Measurements from ENCODE around the gene OR4S2.

The OR4S2 gene, protein sequence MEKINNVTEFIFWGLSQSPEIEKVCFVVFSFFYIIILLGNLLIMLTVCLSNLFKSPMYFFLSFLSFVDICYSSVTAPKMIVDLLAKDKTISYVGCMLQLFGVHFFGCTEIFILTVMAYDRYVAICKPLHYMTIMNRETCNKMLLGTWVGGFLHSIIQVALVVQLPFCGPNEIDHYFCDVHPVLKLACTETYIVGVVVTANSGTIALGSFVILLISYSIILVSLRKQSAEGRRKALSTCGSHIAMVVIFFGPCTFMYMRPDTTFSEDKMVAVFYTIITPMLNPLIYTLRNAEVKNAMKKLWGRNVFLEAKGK
- 0 to 1.1 (median 0) reads per million in 17 experiments for total RNA-seq

DNA sequence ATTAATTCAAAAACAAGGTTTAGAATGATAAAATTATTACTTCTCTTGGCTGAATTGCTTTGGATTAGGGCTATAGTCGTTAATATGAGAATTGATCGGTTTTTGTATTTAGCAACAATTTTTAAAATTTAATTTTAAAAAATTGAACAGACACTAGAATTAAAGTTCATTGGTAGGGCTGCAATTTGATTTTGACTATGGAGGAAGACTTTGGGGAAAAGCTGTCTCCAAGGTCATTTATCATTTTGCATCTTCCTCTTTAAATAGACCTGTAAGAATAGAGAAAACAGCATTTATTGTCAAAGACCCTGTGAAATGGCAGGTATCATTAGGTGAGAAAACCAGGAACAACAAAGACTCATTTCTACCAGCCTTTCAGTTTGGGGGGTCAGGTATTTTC lies at the start of gene OR4S2:
OR4S2 (plus strand) TSS at position 301 of the 400 bp plus-strand sequence. CDS start 2,577 bp downstream, outside the sequence.
- DNase-seq, result no peak

DNA sequence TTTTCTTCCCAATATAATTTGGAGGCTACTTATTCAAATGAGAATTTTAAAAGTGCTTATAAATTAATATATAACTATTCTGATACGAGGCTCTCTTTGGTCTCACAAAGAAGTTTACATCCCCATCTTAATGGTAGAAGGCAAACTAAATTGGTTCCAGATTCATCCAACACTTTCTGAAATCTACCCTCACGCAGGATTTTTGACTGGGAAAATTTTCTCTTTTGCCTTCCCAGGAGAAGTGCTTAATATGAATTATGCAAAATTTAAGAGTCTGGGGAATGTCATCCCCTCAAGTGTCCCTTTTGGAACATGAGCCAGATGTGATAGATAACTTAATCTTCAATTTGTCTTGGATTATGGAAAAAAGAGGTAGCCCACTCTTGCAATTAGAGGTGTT lies 40.6 kb upstream of the OR4S2 start, which contains the start of gene OR4C11:
OR4C11 (minus strand) TSS at position 101 of the 400 bp plus-strand sequence. CDS start 3,272 bp downstream, outside the sequence.
- DNase-seq, result no peak

DNA sequence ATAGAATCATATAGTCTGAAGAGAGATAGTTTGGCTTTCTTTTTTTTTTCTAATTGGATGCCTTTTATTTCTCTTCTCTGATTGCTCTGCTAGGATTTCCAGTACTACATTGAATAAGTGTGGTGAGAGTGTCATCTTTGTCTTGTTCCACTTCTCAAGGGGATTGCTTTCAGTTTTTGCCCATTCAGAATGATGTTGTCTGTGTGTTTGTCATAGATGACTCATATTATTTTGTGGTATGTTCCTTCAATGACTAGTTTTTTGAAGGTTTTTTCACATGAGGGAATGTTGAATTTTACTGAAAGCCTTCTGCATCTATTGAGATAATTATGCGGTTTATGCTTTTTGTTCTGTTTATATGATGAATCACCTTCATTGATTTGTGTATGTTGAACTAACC lies 23.6 kb upstream of the OR4S2 start:
- no peak for DNase-seq

DNA sequence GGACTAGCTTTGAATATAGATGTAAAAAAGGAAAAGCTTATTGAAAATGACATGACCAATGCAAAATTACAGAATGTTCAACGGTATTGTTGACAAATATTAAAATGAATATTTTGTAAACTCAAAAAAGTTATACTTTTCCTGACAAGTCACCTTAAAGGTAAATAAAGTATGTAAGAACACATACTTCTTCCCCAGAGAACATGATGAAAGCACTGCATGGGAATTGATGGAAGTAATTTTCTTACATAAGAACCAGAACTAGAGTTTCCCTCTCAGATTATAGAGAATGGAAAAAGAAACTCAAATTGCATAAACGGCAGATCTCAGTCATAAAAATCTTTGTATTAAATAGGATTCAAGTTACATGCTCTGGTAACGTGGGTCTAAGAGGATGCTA lies 13.3 kb upstream of the OR4S2 start, which contains the start of gene OR4P4:
OR4P4 (plus strand) TSS at position 301 of the 400 bp plus-strand sequence.
- no peak for DNase-seq

DNA sequence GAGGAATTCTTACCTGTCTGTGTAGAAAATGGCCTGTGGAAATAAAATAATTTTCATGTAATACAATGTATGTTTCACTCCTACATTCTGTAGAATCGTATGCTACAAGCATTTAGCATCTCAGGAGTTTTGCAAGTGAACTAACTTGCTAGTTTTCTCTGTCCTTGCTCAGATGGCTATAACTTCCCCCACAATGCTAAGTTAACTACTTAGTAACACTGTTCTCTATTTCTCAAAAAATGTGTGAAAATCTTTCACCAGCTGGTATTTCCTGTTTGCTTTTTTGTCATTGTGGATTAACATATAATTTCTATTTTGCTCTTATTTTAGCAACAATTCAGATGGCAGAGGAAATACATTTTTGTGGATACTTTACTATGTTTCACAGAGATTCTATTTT lies 4.4 kb downstream of the OR4S2 start:
- DNase-seq, result no peak

DNA sequence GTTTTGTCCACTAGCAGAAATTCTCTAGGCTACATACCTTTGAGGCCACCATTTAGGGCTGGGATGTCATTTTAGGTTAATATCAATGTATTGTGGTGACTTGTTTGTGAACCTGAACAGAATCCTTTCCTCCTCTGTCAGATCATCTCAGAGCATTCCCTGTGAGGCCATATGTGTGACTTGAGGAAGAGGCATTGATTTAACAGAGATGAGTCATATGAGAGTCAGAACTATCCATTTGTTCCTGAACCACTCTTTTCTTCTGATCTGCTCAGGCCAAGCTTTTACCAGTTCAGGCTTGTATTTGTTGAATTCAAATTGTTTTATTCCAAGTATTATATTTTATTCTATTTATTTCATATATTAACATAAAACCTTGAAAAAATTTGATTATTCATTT lies 7.0 kb downstream of the OR4S2 start:
- DNase-seq, result no peak

DNA sequence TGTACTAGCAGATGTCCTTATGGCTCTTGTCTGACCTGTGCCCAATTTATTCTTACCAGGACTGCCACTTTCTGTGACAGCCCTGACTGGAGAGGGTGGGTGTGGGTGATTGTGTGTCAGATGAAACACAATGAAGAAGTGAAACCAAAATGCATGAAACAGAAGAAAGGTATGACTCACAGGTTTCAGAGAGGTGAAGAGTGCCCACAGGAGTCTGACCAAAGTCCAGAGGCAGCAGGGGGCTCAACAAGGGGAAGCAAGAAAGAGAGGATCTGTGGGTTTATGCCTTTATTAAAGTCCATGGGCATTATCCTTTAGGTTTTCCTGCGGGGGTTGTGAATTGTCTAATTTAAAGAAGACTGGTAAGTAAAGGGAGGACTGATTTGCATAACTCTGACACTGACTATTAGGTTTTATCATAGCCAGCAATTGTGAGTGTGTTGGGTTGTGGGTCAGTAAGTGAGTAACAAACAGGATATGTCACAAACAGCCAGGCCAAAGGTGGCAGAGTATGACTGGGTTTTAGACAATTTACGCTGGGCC lies 10.0 kb downstream of the OR4S2 start:
- no peak for DNase-seq

DNA sequence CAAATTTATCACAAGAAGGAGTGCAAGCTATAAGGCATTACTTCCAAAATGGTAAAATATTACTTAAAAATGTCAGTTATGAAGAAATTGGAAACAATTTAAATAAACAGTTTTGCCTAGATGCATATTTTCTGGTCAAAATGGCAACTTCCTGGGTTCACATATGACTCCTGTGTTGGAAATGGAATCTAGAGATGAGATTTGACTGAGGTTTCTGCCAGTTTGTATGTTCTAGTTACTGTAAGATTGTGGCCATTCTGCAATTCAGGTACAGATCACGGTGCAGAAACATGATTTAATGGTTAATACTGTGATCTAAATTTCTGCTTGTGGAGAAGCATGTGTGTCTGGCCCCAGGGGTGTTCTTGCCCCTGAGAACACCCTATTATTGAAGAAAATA lies 10.5 kb downstream of the OR4S2 start:
- no peak for DNase-seq

DNA sequence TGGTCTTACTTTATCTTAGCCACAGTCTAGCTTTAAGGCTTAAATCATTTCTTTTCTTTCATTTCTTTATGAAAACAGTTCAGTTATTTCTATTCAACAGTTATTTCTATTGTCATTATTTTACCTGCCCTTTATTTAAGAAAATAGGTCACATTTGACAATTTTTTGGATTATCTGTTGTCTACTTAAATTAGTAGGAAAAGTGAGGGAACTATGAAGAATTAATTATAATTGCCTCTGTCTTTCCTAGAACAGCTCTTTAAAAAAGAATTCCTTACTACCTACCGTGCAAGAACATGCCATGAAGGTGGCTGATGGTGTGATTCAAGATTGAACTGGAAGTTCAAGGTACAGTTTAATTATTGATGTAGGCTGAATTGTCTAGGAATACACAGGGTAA lies 13.8 kb downstream of the OR4S2 start, which contains the start of gene OR4C6:
OR4C6 (plus strand) TSS at position 301 of the 400 bp plus-strand sequence. CDS start 2,966 bp downstream, outside the sequence.
- DNase-seq, result no peak

DNA sequence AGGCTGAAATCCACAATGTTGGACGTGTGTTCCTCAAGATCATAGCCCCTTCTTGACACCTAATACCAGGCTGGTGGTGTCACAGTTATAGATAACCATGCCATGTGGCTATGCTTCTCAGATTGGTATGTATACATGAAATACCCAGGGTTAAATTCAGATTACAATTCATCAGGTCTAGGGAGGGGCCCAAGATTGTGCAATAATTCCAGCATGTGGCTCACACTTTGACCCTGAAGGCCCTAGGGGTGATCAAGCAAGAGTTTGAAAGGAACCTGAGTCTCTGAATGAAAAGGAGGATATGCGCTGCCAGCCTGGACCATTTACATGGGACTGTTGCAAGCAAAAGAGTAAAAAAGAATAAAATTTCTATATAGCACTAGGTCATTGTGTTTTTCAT lies 21.2 kb downstream of the OR4S2 start:
- no peak for DNase-seq

DNA sequence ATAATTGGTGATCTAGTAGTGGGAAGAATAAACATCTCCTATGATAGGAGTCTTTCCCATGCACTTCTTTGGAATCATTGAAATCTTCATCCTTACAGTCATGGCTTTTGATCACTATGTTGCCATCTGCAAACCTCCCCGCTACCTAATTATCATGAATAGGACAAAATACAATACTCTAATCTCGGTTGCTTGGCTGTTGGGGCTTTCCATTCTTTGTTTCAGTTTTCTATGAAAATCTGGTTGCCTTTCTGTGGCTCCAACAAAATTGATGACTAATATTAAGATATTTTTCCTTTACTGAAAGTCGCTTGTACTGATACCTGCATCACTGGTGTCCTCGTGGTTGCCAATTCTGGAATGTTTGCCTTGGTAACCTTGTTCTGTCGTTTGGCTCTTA lies 25.7 kb downstream of the OR4S2 start:
- DNase-seq, result no peak

DNA sequence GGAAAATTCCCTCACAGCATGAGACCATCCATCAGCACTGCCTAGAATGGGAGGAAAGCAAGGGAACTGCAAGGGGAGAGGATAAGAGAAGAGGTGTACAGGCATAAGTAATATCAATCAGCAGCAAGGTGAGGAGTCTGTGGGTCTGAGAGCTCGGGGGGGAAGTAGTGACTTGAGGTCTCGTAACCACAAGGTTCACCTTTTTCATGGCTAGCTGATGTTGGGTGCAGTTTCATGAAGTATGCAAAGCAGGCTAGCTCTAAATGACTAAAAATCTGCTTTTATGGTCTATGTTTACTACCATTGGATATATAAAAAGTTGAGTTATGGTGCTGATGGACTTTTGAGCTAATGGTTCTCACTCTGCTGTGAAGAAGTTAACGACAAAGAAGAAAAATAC lies 49.7 kb downstream of the OR4S2 start:
- DNase-seq, result no peak

DNA sequence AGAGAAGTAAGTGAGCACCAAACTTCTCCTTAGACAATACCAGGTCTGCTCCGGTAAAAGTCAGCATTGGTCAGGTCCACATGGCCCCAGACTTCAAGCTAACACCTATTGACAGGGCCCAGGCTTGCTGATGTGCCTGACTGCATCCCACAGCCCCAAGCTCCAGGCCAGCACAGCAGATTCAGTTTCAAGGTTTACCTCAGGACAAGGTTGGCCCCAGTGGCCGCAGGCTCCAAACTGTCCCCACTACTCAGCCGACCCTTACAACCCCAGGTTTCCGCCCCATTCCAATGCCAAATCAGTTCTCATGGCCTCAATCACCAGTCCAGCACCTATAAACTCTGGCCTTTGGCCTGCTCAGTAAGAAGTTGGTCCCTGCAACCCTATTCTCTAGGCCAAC lies 53.3 kb downstream of the OR4S2 start:
- no peak for DNase-seq

All from suppressor macrophage (primary cell).